Astrocyte of the spinal cord (primary cell): ENCODE results near the gene DRAM2.
"Not testable (repeated sequence)": the region's sequence is repeated elsewhere in the genome, so short reads cannot be mapped to it uniquely, and the experiment has no call there.

Experiments used
- DNase-seq: peaks from one replicate; pipeline ENCODE4 v3.0.0; 2011; ENCODE audit warnings: low read depth, low spot score
- H3K4me3 ChIP-seq: 2 replicates; pipeline ENCODE4 v1.5.1; 2011; ENCODE audit warnings: low read depth, mild to moderate bottlenecking, low read length, moderate library complexity
- CTCF ChIP-seq: IDR thresholded peaks from 2 replicates; pipeline ENCODE4 v1.5.1; 2012; ENCODE audit warnings: low read depth, mild to moderate bottlenecking, low read length, inconsistent platforms
- in situ Hi-C: cut with HindIII; loops from 2 replicates; pipeline ENCODE4 v1.10.0; 2017; ENCODE audit warnings: low sequenced_read_pairs

Gene DRAM2

DNA sequence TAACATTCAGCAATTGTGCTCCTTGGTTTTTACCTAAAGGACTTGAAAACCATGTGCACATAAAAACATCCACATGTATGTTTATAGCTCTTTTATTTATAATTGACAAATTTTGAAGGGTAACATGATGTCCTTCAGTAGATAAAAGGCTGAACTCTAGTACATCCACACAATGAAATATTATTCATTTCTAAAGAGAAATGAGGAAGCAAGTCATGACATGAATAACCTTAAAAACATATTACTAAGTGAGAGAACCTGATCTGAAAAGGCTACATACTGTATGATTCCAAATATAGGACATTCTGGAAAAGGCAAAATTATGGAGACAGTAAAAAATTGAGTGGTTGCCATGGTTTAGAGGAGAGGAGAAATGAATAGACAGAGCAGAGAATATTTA, 50.3 kb downstream of the DRAM2 start:
- H3K4me3 ChIP-seq = no peak overlapping the region
- in situ Hi-C loops = no loop called here
- no peak for DNase-seq
- no peak for TF ChIP-seq CTCF

- no peak for DNase-seq
- H3K4me3 ChIP-seq = no peak overlapping the region
- in situ Hi-C loops = no loop called here
- no peak for TF ChIP-seq CTCF
Measured at GRCh38 chr1:111085676-111086075, 54.2 kb downstream of the DRAM2 start.

DNA sequence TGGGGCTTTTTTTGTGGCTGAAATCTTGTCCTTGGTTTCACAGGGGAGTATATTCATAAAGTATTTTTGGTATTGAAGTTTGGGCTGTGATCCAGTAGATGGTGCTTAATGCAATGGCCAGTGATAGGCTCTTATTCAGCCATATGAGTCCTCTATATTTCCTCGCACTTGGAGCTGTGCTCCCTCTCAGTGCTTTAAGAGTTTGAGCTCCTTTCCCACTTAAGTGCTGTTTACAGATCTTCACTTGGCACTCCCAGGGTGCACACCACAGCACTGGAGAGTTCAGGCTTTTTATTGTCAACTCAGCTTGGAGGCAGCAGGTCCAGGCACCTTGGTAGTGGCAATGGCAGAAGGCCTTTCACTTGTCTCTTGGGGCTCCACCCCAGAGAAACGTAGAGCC, 54.9 kb downstream of the DRAM2 start:
- TF ChIP-seq CTCF = no peak
- H3K4me3 ChIP-seq = no peak overlapping the region
- in situ Hi-C loops = no loop called here
- no peak for DNase-seq

GRCh38 chr1:111082421-111083203, 57.3 kb downstream of the DRAM2 start:
- TF ChIP-seq CTCF = no peak
- no peak overlapping the region for H3K4me3 ChIP-seq
- in situ Hi-C loops = no loop called here
- peak; percentile 10 for DNase-seq

- DNase-seq, in situ Hi-C loops, H3K4me3 ChIP-seq: not testable (repeated sequence)
Measured at GRCh38 chr1:111079329-111079728, 60.6 kb downstream of the DRAM2 start.

GRCh38 chr1:111077312-111077711, 62.6 kb downstream of the DRAM2 start:
- H3K4me3 ChIP-seq, in situ Hi-C loops, DNase-seq: not testable (repeated sequence)
